Ishikawa (cell line): ENCODE measurements around the gene PLCB1.

Source experiments
- CEBPB ChIP-seq: IDR thresholded peaks from 2 replicates; pipeline ENCODE4 v1.6.1; 2012
- CREB1 ChIP-seq: IDR thresholded peaks from 2 replicates; pipeline ENCODE4 v1.6.1; 2012; ENCODE audit warnings: low read depth
- EGR1 ChIP-seq: IDR thresholded peaks from 2 replicates; pipeline ENCODE4 v1.6.1; 2012
- EP300 ChIP-seq: IDR thresholded peaks from 2 replicates; pipeline ENCODE4 v1.6.1; 2012; ENCODE audit warnings: borderline replicate concordance
- FOXM1 ChIP-seq: IDR thresholded peaks from 2 replicates; pipeline ENCODE4 v1.6.1; 2012; ENCODE audit warnings: low read depth, borderline replicate concordance
- NFIC ChIP-seq: IDR thresholded peaks from 2 replicates; pipeline ENCODE4 v1.6.1; 2012
- RAD21 ChIP-seq: IDR thresholded peaks from 2 replicates; pipeline ENCODE4 v1.6.1; 2012; ENCODE audit warnings: low read depth
- TAF1 ChIP-seq: IDR thresholded peaks from 2 replicates; pipeline ENCODE4 v1.6.1; 2012; ENCODE audit warnings: low read depth, mild to moderate bottlenecking
- TCF12 ChIP-seq: IDR thresholded peaks from 2 replicates; pipeline ENCODE4 v1.6.1; 2012; ENCODE audit warnings: low read depth
- TEAD4 ChIP-seq: IDR thresholded peaks from 2 replicates; pipeline ENCODE4 v1.6.1; 2012
- YY1 ChIP-seq: IDR thresholded peaks from 2 replicates; pipeline ENCODE4 v1.6.1; 2012; ENCODE audit warnings: low read depth
- ZBTB7A ChIP-seq: IDR thresholded peaks from 2 replicates; pipeline ENCODE4 v1.6.1; 2012; ENCODE audit warnings: low read depth
- TF ChIP-seq, protein P1 (sequence below): IDR thresholded peaks from 2 replicates; pipeline ENCODE4 v1.6.1; 2012; ENCODE audit warnings: low read depth, mild to moderate bottlenecking
- TF ChIP-seq, protein P2 (sequence below): IDR thresholded peaks from 2 replicates; pipeline ENCODE4 v1.6.1; 2012
- TF ChIP-seq, protein P3 (sequence below): IDR thresholded peaks from 2 replicates; pipeline ENCODE4 v1.6.1; 2012

PLCB1 gene

DNA sequence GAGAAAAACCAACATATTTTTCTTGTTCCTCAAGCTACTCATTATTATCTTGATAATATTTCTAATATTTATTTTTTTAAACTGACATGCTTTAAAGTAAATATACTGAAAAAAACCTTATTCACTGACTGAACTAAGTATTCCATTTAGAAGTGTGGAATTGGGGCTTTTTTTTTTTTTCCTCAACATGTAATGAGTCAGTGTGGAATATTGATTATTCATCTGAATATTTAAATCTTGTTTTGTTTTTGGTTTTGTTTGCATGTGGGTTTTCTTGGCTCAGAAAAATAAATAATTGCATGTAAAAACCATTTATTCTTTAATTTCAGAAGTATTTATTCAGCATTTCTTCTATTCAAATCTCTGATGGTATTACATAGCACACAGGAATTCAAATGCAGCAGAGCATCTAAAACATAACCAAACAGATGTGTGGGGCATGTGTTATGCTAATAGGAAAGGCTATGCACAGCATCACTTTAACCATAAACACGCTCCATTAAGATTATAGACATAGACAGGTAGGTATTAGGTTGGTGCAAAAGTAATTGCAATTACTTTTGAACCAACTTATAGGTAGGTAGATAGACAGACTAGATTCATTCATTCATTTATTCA is 166.5 kb downstream of the PLCB1 start:
- TF ChIP-seq YY1, result no peak
- TF ChIP-seq CEBPB, result no peak
- TF ChIP-seq NFIC, result no peak
- TF ChIP-seq ZBTB7A, result no peak
- no peak for TF ChIP-seq EP300
- no peak for TF ChIP-seq TAF1
- TF ChIP-seq, protein P1, sequence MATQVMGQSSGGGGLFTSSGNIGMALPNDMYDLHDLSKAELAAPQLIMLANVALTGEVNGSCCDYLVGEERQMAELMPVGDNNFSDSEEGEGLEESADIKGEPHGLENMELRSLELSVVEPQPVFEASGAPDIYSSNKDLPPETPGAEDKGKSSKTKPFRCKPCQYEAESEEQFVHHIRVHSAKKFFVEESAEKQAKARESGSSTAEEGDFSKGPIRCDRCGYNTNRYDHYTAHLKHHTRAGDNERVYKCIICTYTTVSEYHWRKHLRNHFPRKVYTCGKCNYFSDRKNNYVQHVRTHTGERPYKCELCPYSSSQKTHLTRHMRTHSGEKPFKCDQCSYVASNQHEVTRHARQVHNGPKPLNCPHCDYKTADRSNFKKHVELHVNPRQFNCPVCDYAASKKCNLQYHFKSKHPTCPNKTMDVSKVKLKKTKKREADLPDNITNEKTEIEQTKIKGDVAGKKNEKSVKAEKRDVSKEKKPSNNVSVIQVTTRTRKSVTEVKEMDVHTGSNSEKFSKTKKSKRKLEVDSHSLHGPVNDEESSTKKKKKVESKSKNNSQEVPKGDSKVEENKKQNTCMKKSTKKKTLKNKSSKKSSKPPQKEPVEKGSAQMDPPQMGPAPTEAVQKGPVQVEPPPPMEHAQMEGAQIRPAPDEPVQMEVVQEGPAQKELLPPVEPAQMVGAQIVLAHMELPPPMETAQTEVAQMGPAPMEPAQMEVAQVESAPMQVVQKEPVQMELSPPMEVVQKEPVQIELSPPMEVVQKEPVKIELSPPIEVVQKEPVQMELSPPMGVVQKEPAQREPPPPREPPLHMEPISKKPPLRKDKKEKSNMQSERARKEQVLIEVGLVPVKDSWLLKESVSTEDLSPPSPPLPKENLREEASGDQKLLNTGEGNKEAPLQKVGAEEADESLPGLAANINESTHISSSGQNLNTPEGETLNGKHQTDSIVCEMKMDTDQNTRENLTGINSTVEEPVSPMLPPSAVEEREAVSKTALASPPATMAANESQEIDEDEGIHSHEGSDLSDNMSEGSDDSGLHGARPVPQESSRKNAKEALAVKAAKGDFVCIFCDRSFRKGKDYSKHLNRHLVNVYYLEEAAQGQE, result no peak
- no peak for TF ChIP-seq TEAD4
- TF ChIP-seq, protein P2, sequence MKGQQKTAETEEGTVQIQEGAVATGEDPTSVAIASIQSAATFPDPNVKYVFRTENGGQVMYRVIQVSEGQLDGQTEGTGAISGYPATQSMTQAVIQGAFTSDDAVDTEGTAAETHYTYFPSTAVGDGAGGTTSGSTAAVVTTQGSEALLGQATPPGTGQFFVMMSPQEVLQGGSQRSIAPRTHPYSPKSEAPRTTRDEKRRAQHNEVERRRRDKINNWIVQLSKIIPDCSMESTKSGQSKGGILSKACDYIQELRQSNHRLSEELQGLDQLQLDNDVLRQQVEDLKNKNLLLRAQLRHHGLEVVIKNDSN, result no peak
- TF ChIP-seq, protein P3, sequence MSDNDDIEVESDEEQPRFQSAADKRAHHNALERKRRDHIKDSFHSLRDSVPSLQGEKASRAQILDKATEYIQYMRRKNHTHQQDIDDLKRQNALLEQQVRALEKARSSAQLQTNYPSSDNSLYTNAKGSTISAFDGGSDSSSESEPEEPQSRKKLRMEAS, result no peak
- no peak for TF ChIP-seq CREB1
- TF ChIP-seq EGR1, result no peak
- no peak for TF ChIP-seq FOXM1
- TF ChIP-seq RAD21, result no peak
- no peak for TF ChIP-seq TCF12

DNA sequence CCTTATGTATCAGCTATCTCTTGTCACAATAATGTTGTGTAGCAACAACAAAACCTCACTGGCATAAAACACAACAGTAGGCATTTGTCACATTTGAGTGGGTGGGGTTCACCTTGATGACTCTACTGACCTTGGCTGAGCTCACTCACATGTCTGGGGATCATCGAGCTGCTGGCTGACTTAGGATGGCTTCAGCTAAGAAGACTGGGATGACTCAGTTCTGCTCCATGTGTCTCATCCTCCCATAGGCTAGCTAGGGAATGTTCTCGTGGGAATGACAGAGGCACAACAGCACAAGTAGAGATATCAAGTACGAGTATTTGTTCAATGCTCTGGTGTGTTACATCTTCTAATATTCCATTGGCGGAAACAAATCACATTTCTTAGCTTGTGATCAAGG is 167.9 kb downstream of the PLCB1 start:
- TF ChIP-seq TEAD4 (no peak), FOXM1 (no peak), EP300 (no peak), YY1 (no peak), NFIC (no peak), TCF12 (no peak), CEBPB (no peak), ZBTB7A (no peak), EGR1 (no peak), CREB1 (no peak), TAF1 (no peak), RAD21 (no peak)
- TF ChIP-seq, protein P3, result no peak
- TF ChIP-seq, protein P2, result no peak
- TF ChIP-seq, protein P1, result no peak

DNA sequence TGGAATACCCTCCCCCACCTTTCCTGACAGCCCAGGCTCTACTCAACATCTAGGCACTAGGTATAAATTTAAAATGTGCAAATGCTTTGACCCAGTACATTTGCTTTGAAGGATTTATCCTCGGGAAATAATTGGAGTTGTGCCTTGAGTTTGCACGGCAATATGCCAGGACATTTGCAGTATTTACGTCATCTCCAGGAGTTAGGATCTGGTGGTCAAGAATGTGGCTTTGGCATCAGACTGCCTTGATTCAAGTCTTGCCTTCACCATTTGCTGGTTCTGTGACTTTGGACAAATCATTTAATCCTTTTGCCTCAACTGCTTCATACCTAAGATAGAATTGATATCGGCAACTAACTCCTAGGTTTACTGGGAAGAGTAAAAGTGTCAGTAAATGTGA is 169.6 kb downstream of the PLCB1 start:
- TF ChIP-seq YY1 (no peak), TAF1 (no peak), EP300 (no peak)
- TF ChIP-seq, protein P2, result no peak
- TF ChIP-seq, protein P1, result no peak

DNA sequence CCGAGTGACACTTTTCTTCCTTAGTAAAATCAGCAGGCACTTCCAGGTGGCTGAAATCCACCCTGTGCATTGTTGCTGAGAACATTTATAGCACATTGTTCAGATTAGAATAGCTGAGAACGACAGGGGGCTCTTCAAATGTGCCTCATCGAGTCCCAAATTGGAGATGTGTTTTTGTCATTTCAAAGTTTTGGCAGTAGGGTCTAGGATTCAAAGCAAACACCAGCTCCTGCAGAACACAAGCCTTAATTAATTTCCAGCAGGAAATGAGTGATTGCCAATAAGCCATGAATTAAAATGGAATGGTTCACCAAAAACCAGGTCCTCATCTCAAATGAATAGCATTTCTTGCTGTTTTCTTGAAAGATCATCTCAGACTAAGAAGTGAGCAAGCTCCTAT is 171.6 kb downstream of the PLCB1 start:
- TF ChIP-seq CEBPB (no peak), FOXM1 (no peak), ZBTB7A (no peak), RAD21 (no peak), TEAD4 (no peak), EP300 (no peak), EGR1 (no peak), NFIC (no peak)
- TF ChIP-seq, protein P3, result no peak
- TF ChIP-seq, protein P2, result no peak
